Activated B cell treated with CpG ODN at 0.5 μM for 24 hours (primary cell): ENCODE measurements around the gene RBFOX2. TPM values are rescaled to one million over a fixed set of nuclear protein-coding genes. Genes with fewer than 3 reads are reported as not detected.
"Not testable (repeated sequence)": the region's sequence is repeated elsewhere in the genome, so short reads cannot be mapped to it uniquely, and the experiment has no call there.

Experiments
- ATAC-seq: fragments of 200-7000 bp; cut with Tn5 transposase; one replicate; pipeline ENCODE4 v1.10.0; 2021; ENCODE audit warnings: low read depth, mild to moderate bottlenecking, moderate library complexity
- CTCF ChIA-PET: fragments of 350-600 bp; sonication (Branson Sonifier 250); formaldehyde crosslinking; loops from one replicate; lab custom pipeline; 2021; ENCODE audit warnings: antibody characterized with exemption; lab: Charles Lee
- POLR2A ChIA-PET: fragments of 350-600 bp; sonication (Branson Sonifier 250); formaldehyde crosslinking; loops from one replicate; lab custom pipeline; 2021; ENCODE audit warnings: antibody characterized with exemption; lab: Charles Lee
- DNase-seq: peaks from one replicate; pipeline ENCODE4 v3.0.0; 2022
- H3K27ac Mint-ChIP-seq: one replicate; pipeline ENCODE4 v1.8.0; 2020; ENCODE audit warnings: mixed read lengths
- H3K27me3 Mint-ChIP-seq: one replicate; pipeline ENCODE4 v1.8.0; 2021; ENCODE audit warnings: mixed read lengths
- H3K36me3 Mint-ChIP-seq: one replicate; pipeline ENCODE4 v1.8.0; 2021; ENCODE audit warnings: low read depth, mixed read lengths
- H3K4me1 Mint-ChIP-seq: one replicate; pipeline ENCODE4 v1.8.0; 2021; ENCODE audit warnings: mixed read lengths
- H3K4me3 Mint-ChIP-seq: one replicate; pipeline ENCODE4 v1.8.0; 2020; ENCODE audit warnings: mild to moderate bottlenecking, mixed read lengths
- H3K9me3 Mint-ChIP-seq: one replicate; pipeline ENCODE4 v1.8.0; 2020; ENCODE audit warnings: mixed read lengths
- CTCF ChIP-seq: fragments of 200-600 bp; IDR thresholded peaks from one replicate; pipeline ENCODE4 v1.8.0; 2022; ENCODE audit warnings: antibody characterized with exemption, mild to moderate bottlenecking
- intact Hi-C: fragments of 100-400 bp; cut with micrococcal nuclease; formaldehyde crosslinking; loops from one replicate; pipeline ENCODE4 v1.15.1; 2024
- total RNA-seq: library from RNA; stranded (reverse); gene quantifications from 2 replicates; pipeline ENCODE4 v1.2.3, GENCODE V29; 2022

The RBFOX2 gene
- total RNA-seq, 1 donor from 2014 or later, result not detected

GRCh38 chr22:35705141-35705540 is 323.5 kb downstream of the RBFOX2 start:
- no peaks in the 10 kb centered on the region for H3K9me3 Mint-ChIP-seq
- DNase-seq (no peak), ATAC-seq (no peak)
- ChIA-PET CTCF (no interaction called here), POLR2A (no interaction called here)
- peaks cover 3% of the 10 kb centered on the region for H3K27me3 Mint-ChIP-seq
- TF ChIP-seq CTCF, result no peak
- intact Hi-C loops, result no loop called here
- no peaks in the 10 kb centered on the region for H3K4me1 Mint-ChIP-seq
- H3K4me3 Mint-ChIP-seq, result no peak overlapping the region
- no peak overlapping the region for H3K27ac Mint-ChIP-seq
- H3K36me3 Mint-ChIP-seq, result no peaks in the 10 kb centered on the region

- Mint-ChIP-seq H3K9me3 (no peaks in the 10 kb centered on the region), H3K36me3 (no peaks in the 10 kb centered on the region), H3K4me1 (no peaks in the 10 kb centered on the region), H3K27ac (no peak overlapping the region), H3K27me3 (peaks cover 7% of the 10 kb centered on the region), H3K4me3 (no peak overlapping the region)
- CTCF ChIA-PET, result no interaction called here
- no peak for TF ChIP-seq CTCF
- DNase-seq, result no peak
- intact Hi-C loops, result no loop called here
- POLR2A ChIA-PET, result interaction anchor here (0.7 kb wide), 1 partner anchor 223 kb away, joined by 5 read pairs; no protein-coding TSS in a partner anchor
- ATAC-seq, result no peak
Measured at GRCh38 chr22:35703861-35704584, 324.6 kb downstream of the RBFOX2 start.

GRCh38 chr22:35699852-35700251 is 328.8 kb downstream of the RBFOX2 start:
- CTCF ChIA-PET, H3K4me3 Mint-ChIP-seq, H3K4me1 Mint-ChIP-seq, H3K27me3 Mint-ChIP-seq, ATAC-seq, H3K36me3 Mint-ChIP-seq, H3K9me3 Mint-ChIP-seq, POLR2A ChIA-PET, DNase-seq, H3K27ac Mint-ChIP-seq, intact Hi-C loops: not testable (repeated sequence)

GRCh38 chr22:35697142-35697541 is 331.5 kb downstream of the RBFOX2 start:
- Mint-ChIP-seq H3K4me1 (no peaks in the 10 kb centered on the region), H3K36me3 (no peaks in the 10 kb centered on the region), H3K9me3 (no peaks in the 10 kb centered on the region), H3K27me3 (peaks cover 5% of the 10 kb centered on the region), H3K27ac (no peak overlapping the region), H3K4me3 (no peak overlapping the region)
- no peak for DNase-seq
- intact Hi-C loops, result no loop called here
- no peak for ATAC-seq
- ChIA-PET POLR2A (no interaction called here), CTCF (no interaction called here)
- TF ChIP-seq CTCF, result no peak

GRCh38 chr22:35695202-35695601 is 333.4 kb downstream of the RBFOX2 start:
- CTCF ChIA-PET, result no interaction called here
- TF ChIP-seq CTCF, result no peak
- DNase-seq (no peak), ATAC-seq (no peak)
- POLR2A ChIA-PET, result no interaction called here
- intact Hi-C loops, result no loop called here
- no peak overlapping the region for H3K27ac Mint-ChIP-seq
- peaks cover 7% of the 10 kb centered on the region for H3K27me3 Mint-ChIP-seq
- H3K4me1 Mint-ChIP-seq, result no peaks in the 10 kb centered on the region
- no peaks in the 10 kb centered on the region for H3K36me3 Mint-ChIP-seq
- no peaks in the 10 kb centered on the region for H3K9me3 Mint-ChIP-seq
- no peak overlapping the region for H3K4me3 Mint-ChIP-seq

GRCh38 chr22:35690001-35690400 is 338.6 kb downstream of the RBFOX2 start:
- CTCF ChIA-PET, result no interaction called here
- Mint-ChIP-seq H3K9me3 (no peaks in the 10 kb centered on the region), H3K4me1 (peaks cover 15% of the 10 kb centered on the region), H3K36me3 (no peaks in the 10 kb centered on the region), H3K27ac (no peak overlapping the region), H3K27me3 (peaks cover 4% of the 10 kb centered on the region), H3K4me3 (no peak overlapping the region)
- DNase-seq (no peak), ATAC-seq (no peak)
- POLR2A ChIA-PET, result no interaction called here
- intact Hi-C loops, result no loop called here
- TF ChIP-seq CTCF, result no peak
